Endothelial cell of umbilical vein (primary cell): ENCODE data around the gene POLE.

ENCODE experiments used
- EZH2 ChIP-seq: IDR thresholded peaks from 2 replicates; pipeline ENCODE4 v1.6.1; 2012; ENCODE audit warnings: borderline replicate concordance, low read depth, mild to moderate bottlenecking, moderate library complexity, low read length, inconsistent platforms; ENCODE audit not compliant: severe bottlenecking
- FOS ChIP-seq: IDR thresholded peaks from 2 replicates; pipeline ENCODE4 v1.6.1; 2011; ENCODE audit warnings: mild to moderate bottlenecking, low read length, moderate library complexity, borderline replicate concordance; ENCODE audit not compliant: insufficient read depth
- JUN ChIP-seq: IDR thresholded peaks from 2 replicates; pipeline ENCODE4 v1.6.1; 2011; ENCODE audit warnings: borderline replicate concordance, low read depth; ENCODE audit not compliant: insufficient read length, insufficient read depth
- MYC ChIP-seq: IDR thresholded peaks from one replicate; pipeline ENCODE4 v1.6.1; 2011; ENCODE audit warnings: mild to moderate bottlenecking, low read depth, low read length
- TF ChIP-seq, protein P1 (sequence below), 2 donors: IDR thresholded peaks; 1 replicate in 1 of 2; 2 replicates in 1 of 2; pipeline ENCODE4 v1.5.1; 2011; ENCODE audit warnings: low read length in 2 of 2, mild to moderate bottlenecking in 2 of 2, moderate library complexity in 2 of 2, control low read depth in 1 of 2, inconsistent platforms in 1 of 2, low read depth in 1 of 2; ENCODE audit not compliant: insufficient read depth in 1 of 2; ENCODE audit errors: extremely low read depth in 1 of 2

DNA sequence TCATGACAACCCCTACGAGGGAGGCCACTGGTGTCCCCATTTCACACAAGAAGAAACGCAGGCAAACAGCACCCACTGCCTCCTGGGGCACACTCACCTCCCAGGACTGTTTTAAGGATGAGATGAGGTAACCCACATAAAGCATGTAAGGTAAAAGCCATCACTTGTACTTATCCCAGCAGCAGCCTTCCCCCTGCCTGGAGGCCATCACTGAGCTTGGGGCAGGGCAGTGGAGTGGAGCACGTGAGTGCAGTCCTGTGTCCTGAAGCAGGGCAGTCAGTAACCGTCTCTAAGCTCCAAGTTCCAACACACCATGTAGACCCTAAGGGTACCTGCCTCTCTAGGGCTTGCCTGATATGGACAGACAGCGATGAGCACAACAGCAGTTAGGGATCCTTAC lies 1.7 kb downstream of the POLE start:
- TF ChIP-seq, protein P1, sequence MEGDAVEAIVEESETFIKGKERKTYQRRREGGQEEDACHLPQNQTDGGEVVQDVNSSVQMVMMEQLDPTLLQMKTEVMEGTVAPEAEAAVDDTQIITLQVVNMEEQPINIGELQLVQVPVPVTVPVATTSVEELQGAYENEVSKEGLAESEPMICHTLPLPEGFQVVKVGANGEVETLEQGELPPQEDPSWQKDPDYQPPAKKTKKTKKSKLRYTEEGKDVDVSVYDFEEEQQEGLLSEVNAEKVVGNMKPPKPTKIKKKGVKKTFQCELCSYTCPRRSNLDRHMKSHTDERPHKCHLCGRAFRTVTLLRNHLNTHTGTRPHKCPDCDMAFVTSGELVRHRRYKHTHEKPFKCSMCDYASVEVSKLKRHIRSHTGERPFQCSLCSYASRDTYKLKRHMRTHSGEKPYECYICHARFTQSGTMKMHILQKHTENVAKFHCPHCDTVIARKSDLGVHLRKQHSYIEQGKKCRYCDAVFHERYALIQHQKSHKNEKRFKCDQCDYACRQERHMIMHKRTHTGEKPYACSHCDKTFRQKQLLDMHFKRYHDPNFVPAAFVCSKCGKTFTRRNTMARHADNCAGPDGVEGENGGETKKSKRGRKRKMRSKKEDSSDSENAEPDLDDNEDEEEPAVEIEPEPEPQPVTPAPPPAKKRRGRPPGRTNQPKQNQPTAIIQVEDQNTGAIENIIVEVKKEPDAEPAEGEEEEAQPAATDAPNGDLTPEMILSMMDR (IDR thresholded peaks at IDR 0.05; ENCODE audit: extremely low read depth in 1 of 2, insufficient read depth in 1 of 2, low read depth in 1 of 2, low read length in 2 of 2) = no peak
- no peak for TF ChIP-seq EZH2
- no peak for TF ChIP-seq JUN
- TF ChIP-seq FOS = no peak
- TF ChIP-seq MYC = no peak
